Dermis blood vessel endothelial cell (primary cell): ENCODE results near the gene CYP20A1. TPM values are rescaled to one million over a fixed set of nuclear protein-coding genes. Genes with fewer than 3 reads are reported as not detected.
"Not testable (repeated sequence)": the region's sequence is repeated elsewhere in the genome, so short reads cannot be mapped to it uniquely, and the experiment has no call there.

ENCODE experiments used
- DNase-seq: peaks from one replicate; pipeline ENCODE4 v3.0.0; 2010
- total RNA-seq: library from RNA; depleted of rRNA; stranded (reverse); fragments of >200 nt; gene quantifications from 2 replicates; pipeline ENCODE4 v1.2.3, GENCODE V29; 2014

The CYP20A1 gene
- total RNA-seq, 1 donor from 2014 or later: 45.8 TPM

DNA sequence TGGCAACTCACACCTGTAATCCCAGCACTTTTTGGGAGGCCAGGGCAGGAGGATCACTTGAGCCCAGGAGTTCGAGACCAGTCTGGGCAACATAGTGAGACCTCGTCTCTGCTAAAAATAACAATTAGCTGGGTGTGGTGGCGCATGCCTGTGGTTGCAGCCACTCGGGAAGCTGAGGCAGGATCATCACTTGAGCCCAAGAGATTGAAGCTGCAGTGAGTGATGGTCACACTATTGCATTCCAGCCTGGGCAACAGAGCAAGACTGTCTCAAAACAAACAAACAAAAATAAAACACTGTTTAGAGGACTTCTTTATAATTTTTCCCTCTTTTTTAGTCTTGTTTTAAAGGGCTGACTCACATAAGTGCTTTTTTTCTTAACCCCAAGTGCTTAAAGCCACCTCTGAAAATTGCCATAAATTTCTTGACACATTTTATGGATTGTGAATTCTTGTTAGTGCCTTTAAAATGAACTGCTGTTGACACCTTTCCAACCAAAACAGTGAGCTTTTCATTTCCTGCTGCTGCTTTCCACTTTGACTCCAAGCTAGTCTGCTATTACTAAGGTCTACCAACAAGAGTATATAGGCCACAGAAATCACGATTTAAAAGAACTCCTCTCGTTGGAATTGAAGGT, 41.7 kb downstream of the CYP20A1 start:
- peak; percentile 76 for DNase-seq

DNA sequence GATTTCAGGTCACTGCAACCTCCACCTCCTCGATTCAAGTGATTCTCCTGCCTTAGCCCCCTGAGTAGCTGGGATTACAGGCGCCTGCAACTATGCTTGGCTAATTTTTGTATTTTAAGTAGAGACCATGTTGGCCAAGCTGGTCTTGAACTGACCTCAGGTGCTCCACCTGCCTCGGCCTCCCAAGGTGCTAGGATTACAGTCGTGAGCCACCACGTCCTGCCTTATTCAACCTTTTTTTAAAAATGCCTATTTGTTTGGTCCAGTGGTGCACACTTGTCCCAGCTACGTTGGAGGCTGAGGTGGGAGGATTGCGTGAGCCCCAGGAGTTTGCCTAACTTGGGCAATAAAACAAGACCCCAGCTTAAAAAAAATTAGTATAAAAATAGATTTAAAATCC, 43.3 kb downstream of the CYP20A1 start:
- DNase-seq: no peak

DNA sequence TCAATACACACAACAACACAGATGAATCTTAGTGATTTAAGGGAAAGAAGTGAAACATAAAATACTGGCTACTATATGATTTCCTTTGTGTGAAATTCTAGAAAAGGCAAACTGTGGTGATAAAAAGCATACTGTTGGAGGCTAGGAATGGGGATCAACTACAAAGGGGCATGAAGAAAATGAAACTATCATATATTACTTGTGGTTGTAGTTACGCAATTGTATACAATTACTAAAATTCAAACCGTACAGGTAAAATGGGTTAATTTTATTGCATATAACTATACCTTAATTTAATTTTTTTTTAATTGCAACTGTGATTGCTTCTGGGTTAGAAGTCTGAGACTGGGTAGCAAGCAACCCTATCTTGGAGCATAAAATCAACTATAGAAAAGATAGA, 47.7 kb downstream of the CYP20A1 start:
- no peak for DNase-seq

DNA sequence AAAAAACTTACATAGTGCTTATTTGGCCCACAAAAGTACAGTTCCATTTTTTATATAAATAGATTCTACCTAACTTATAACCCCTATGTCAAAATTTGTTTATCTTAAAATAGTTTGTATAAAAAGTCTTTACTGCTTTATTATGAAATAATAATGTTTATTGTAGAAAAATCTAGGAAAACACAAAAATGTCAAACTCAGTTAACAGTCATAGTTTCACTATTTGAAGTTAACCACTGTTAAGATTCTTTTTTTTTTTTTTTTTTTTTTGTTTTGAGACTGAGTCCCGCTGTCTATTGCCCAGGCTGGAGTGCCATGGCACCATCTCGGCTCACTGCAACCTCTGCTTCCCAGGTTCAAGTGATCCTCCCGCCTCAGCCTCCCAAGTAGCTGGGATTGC, 62.8 kb downstream of the CYP20A1 start:
- no peak for DNase-seq

DNA sequence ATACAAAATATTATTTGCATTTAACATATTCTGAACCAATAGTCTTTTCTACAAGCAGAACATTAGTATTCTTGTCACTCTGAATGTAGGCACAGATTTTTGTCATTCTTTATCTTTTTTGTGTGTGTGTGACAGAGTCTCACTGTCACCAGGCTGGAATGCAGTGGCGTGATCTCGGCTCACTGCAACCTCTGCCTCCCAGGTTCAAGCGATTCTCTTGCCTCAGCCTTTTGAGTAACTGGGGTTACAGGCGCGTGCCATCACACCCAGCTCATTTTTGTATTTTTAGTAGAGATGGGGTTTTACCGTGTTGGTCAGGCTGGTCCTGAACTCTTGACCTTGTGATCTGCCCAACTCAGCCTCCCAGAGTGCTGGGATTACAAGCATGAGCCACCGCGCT, 63.8 kb downstream of the CYP20A1 start:
- DNase-seq: not testable (repeated sequence)

DNA sequence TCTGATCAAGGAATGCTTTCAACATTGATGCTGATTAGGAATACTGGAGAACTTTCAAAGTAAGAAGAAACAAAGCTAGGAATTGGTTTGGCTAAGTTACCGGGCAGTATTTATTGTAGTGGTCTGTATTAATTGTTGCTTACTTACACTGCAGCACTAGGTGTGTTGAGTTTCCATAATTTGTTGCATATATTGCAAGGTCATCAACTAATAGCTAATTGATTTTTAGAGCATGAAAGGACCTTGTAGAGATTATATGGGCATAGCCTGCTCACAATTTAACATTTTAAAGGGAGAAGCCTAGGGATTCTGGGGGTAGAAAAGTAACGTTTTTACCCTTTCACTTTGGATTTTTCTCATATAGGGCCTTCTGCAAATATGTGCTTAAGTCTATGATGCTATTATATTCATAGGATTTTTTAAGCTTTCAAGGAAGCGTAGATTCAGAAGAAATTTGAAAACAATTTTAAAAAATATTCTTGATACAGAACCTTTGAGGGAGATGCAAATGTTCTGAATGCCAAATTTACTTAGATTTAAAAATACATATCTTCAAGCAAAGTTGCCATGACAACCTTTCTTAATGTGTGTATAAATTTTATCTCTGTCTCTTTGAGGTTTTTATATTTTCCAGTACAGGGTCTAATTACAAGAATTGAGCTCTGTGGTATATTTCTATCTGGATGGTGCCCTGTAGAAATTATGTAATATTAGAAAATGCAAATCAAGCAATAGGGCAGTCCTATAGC, 72.0 kb downstream of the CYP20A1 start:
- DNase-seq: no peak

DNA sequence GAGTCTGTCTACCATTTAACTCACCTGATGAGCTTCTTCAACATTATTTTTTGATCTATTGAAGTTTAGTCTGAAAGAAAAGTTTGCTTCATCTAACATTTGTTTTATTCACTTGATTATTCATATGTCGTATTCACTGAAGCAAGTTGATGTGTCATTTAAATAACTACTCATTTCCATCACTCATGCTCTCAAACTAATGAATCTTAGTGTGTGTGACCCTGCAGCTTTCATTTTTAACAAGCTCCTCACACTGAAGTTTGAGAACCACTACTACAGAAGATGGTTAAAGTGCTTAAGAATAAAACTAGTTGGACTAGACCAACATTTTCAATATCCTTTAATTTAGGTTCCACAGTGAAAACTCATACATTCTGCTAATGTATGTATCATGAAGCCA, 87.5 kb downstream of the CYP20A1 start:
- DNase-seq: no peak

DNA sequence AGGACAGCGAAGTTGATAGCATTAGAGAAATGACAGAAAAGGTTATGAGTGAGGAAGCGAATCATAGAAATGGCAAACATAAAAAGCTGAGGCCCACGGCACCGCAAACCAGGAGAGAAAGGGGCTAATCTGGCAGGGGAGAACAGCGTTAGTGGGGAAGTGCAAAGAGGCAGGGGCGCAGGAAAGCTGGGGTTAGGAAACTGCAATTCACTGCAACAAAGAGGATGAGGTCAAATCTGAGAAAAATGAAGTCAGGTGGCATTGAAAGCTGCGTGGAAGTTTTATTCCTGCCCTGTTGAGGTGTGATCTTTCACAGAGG, 88.7 kb downstream of the CYP20A1 start:
- no peak for DNase-seq

DNA sequence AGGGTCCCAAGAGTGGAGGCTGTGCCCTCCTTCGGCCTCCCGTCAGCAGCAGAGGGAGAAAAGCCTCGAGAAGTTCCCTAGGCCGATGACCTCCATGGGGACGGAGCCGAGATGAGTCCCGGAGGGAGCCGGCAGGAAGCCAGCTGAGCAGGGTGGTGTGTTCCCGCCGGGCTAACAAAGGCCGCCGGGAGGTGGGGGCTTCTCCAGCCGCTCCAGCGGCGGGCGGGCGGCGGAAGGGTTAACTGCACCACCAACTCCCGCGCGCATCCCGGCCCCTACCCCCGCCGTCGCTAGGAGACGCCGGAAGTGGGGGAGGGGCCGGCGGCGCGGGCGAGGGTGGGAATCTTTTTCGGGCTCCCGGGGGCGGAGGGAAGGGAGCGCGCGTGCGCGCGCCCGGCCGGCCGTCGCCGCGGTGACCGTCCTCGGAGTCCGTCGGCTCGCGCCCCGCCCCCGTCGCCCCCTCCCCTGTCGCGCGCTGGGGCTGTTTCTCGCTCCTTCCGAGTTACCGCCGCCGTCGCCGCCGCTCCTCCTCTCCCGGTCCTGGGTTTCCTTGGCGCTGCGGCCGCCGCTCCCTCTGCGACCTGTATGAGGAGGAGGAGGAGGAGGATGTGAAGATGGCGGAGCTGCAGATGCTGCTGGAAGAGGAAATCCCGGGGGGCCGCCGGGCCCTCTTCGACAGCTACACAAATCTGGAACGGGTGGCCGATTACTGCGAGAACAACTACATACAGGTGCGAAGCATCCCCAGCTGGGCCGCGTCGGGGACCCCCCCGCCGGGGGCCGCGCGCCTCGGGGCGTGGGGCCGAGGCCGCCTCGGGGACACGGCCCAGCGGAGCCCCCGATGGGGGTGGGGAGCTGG, 89.3 kb downstream of the CYP20A1 start, which contains the start of gene ABI2:
TSS of gene ABI2 (plus strand) at position 494 of the 859 bp plus-strand sequence. CDS start at position 615, 121 bp downstream.
- DNase-seq: peak; percentile 86

DNA sequence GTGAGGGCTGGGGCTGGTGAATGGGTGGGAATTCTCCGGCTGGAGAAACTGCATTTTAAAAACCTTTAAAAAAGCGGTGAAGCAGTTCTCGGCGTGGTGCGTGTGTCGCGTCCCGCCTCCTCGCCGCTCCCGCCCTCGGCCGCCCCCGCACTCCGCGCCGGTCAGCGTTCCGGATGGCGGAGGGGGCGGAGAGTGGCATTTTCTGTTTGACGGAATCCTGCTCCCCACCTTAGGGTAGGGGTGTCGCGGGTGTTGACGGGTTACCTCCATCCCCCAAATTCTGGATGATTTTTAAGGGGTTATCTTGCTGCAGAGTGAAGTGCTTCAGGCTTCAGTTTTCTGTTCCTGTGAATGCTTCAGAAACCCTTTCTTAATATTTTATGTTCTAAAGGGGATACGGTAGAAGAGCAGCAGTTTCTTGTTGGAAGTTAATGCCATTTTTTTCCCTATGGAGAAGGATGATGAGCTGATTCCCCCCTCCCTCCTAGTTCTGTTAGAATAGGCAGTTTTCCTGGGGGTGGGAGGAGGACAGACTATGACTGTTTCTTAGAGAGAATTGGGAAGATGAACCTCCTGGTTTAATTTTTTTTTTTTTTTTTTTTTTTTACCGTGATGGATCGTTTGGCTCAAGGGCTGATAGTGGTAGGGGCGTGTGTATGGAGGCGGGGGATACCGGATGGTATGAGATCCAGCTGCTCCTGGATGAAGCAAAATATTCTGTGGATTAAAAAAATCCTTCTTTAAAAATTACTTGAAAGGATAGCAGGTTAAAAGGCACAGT, 90.1 kb downstream of the CYP20A1 start:
- peak; percentile 69 for DNase-seq

DNA sequence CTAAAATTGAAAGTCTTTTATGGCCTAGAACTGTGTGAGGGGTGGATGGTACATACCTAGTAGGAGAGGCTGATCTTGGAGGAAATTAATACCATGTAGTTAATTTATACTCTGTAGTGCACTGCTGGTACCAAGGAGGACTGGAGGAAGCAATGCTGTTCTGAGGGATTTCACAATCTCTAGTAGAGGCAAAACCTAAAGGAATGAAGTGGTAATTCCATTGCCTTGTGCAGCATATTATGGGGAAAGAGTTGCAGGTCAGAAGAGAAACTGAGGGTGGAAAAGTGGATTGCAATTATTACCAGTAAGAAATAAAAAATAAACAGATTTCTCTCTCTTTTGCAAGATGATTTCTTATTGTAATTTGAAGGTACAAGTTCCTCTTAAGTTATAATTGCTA, 91.6 kb downstream of the CYP20A1 start:
- no peak for DNase-seq

DNA sequence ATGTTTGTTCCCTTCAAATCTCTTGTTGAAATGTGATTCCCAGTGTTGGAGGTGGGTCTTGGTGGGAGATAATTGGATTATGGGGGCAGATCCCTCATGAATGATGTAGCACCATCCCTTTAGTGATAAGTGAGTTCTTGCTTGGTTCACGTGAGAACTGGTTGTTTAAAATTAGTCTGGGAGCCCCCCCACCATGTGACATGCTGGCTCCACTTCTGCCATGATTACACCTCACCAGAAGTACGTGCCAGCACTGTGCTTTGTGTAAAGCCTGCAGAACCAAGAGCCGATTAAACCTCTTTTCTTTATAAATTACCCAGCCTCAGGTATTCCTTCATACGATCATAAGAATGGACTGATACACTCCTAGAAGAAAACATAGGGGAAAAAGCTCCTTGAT, 99.5 kb downstream of the CYP20A1 start:
- no peak for DNase-seq

DNA sequence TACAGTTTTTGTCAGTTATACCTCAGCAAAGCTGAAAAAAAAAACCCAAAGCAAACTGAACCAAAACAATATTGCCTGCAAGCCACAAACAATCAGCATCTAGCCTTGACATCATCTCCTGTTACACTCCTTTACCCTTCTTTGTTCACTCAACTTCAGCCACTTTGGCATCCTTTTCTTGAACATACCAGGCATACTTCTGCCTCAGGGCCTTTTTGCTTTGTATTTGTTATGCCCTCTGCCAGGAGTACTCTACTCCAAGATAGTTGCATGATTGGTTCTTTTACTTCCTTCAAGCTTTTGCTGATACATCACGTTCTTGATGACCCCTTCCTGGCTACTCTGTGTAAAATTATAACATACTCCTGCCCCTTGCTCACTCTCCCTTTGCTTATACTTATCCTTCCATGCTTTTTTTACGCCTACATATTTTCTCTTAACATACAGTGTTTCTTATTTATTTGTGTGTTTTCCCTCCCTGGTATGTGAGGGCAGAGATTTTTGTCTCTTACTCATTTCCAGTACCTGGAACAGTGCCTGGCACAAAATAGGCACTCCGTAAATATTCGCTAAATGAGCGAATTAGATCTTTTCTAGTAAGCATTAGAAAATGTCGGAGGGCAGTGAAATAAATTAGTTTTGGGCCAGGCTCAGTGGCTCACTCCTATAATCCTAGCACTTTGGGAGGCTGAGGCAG, 102.1 kb downstream of the CYP20A1 start:
- peak; percentile 86 for DNase-seq

DNA sequence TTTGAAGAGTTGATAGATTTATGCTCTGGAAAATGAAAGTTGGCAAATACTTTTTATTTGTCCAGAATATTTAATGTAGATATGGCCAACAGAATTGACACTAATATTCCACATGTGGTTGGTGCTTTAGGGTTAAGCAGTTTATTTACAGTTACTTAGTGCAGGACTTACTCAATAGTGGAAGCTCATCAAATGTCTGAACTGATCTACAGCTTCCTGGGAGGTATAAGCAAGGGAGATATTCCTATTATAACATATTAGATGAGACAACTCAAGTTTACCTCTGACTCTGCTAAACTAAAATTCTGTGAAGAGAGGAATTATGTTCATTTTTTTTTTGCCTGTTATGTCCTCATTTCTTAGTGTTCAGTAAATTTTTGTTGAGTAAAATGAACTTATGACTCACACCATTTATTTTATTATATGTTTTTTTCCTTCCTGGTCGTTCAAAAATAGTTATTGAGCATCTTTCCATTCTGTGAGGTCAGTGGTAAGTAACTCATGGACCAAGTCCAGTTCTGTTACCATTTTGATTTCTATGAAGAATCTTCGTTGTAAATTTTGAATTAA, 103.0 kb downstream of the CYP20A1 start:
- peak; percentile 14 for DNase-seq

DNA sequence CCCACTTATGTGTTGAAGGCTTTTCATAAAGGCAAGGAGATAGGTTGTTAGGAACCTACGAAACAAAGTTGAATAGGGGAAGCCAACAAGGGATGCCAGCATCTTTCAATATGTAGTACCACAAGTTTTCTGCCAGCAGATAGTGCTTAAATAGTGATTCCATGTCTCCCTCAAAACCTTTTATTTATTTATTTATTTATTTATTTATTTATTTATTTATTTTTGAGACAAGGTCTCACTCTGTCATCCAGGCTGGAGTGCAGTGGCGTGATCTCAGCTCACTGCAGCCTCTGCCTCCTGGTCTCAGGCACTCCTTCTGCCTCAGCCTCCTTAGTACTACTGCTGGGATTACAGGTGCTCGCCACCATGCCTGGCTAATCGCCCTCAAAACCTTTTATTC, 103.6 kb downstream of the CYP20A1 start:
- not testable (repeated sequence) for DNase-seq

DNA sequence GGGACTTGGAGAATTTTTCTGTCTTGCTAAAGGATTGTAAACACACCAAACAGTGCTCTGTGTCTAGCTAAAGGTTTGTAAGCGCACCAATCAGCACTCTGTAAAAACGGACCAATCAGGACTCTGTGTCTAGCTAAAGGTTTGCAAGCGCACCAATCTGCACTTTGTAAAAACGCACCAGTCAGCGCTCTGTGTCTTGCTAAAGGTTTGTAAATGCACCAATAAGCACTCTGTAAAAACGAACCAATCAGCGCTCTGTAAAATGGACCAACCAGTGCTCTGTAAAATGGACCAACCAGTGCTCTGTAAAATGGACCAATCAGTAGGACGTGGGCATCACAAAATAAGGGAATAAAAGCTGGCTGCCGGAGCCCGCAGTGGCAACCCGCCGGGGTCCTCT, 105.8 kb downstream of the CYP20A1 start:
- DNase-seq: no peak

DNA sequence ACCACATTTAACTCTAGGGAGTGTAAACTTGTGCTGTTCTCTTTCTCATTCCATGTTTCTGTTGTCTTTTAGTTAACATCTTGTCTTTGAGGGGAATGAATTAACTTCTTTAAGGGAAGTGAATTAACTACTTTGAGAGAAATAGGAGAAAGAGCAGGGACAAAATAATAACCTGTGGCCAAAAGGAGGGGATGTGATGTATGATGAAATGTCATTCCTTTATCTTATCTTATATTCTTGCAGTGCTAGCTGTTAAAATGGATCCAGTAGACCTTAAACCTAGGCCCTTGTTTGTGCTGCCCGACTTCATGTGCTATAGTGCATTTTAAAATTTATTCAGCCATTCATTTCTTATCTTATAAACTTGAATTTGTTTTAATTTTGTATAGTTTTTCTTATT, 107.8 kb downstream of the CYP20A1 start:
- no peak for DNase-seq

DNA sequence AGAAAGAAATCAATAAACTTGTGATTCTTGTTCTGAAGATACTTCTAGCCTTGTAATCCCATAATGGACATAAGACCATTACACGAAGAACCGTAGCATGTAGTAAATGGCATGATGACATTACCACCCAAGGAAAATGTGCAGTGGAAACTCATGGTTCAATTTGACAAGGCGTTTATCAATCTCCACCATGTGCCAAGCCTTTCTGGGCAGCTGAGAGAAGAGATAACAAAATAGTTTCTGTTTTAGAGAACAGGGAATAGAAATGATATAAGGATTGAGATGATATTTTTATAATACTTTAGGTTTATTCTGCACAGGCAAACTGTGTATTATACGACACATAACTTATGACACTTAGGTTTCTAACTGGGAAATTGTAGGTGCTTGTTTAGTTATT, 108.6 kb downstream of the CYP20A1 start:
- no peak for DNase-seq

DNA sequence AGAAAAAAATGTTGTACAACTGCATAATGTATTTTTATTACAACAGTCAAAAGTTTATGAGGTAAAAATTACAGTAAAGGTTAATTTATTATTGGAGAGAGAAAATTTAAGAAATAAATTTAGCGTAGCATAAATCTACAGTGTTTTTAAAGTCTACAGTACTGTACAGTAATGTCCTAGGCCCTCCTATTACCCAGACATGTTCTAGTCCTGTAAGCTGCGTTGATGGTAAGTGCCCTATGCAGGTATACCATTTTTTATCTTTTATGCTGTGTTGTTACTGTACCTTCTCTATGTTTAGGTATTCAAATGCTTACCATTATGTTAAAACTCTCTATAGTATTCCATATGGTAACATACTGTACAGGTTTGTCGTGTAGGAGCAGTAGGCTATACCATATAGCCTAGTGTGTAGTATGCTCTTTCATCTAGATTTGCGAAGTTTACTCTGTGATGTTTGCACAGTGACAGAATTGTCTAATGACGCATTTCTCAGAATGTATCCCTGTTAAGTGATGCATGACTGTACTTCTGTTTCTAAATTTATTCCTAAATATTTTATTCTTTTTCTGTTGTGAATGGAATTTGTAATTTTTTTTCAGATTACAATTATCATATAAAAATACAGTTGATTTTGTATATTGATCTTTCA, 113.9 kb downstream of the CYP20A1 start:
- DNase-seq: no peak

DNA sequence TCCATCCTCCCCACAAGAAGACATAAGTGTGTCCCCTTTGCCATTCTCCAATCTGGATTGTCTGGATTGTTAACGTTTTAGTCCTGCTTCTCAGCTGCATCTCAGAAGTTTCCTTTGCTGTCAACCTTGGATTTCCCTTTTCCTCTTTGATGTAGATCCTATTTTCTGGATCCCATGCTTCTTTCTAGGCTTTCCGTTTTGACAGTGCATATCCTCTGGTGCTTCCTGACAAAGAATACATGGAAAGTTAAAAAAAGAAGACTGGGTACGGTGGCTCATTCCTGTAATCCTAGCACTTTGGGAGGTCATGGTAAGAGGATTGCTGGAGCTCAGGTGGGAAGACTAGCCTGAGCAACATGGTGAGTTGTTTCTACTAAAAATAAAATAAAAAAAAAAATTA, 116.1 kb downstream of the CYP20A1 start:
- peak; percentile 32 for DNase-seq
